ENCODE measurements around the gene HACD2.

DNA sequence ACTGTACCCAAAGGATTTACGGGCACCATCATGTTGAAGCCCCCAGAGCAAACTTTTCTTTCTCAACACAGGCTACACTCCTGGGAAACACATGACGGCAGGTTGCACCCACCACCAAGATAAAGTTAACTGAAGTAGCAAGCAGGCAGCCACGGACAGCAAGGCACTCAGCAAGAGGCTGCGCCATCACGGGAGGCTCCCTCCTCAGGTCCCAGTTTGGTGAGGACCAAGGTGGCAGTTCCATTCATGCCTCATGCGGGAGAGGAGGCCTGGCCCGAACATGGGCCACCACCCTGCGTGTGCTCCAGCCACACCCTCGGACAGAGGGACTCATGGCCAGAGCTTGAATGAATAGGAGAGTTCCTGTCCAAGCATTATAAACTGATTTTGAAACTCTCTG is 142.7 kb downstream of the HACD2 start:
- TF ChIP-seq ZNF214 (tag by site-specific recombination; IDR thresholded peaks at IDR 0.05; ENCODE audit: borderline replicate concordance) (no peak), ZNF624 (tag by site-specific recombination; IDR thresholded peaks at IDR 0.05) (no peak), ZNF670 (tag by site-specific recombination; IDR thresholded peaks at IDR 0.05; ENCODE audit: low read depth) (no peak), ZNF274 (IDR thresholded peaks at IDR 0.05; ENCODE audit: low read length) (no peak), ZNF274 (tag by site-specific recombination; IDR thresholded peaks at IDR 0.05; ENCODE audit: borderline replicate concordance) (no peak)
- TF ChIP-seq, protein P1, sequence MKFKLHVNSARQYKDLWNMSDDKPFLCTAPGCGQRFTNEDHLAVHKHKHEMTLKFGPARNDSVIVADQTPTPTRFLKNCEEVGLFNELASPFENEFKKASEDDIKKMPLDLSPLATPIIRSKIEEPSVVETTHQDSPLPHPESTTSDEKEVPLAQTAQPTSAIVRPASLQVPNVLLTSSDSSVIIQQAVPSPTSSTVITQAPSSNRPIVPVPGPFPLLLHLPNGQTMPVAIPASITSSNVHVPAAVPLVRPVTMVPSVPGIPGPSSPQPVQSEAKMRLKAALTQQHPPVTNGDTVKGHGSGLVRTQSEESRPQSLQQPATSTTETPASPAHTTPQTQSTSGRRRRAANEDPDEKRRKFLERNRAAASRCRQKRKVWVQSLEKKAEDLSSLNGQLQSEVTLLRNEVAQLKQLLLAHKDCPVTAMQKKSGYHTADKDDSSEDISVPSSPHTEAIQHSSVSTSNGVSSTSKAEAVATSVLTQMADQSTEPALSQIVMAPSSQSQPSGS (tag by site-specific recombination; IDR thresholded peaks at IDR 0.05; ENCODE audit: low read depth), result no peak
- TF ChIP-seq, protein P2, sequence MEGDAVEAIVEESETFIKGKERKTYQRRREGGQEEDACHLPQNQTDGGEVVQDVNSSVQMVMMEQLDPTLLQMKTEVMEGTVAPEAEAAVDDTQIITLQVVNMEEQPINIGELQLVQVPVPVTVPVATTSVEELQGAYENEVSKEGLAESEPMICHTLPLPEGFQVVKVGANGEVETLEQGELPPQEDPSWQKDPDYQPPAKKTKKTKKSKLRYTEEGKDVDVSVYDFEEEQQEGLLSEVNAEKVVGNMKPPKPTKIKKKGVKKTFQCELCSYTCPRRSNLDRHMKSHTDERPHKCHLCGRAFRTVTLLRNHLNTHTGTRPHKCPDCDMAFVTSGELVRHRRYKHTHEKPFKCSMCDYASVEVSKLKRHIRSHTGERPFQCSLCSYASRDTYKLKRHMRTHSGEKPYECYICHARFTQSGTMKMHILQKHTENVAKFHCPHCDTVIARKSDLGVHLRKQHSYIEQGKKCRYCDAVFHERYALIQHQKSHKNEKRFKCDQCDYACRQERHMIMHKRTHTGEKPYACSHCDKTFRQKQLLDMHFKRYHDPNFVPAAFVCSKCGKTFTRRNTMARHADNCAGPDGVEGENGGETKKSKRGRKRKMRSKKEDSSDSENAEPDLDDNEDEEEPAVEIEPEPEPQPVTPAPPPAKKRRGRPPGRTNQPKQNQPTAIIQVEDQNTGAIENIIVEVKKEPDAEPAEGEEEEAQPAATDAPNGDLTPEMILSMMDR (tag by site-specific recombination; IDR thresholded peaks at IDR 0.05), result no peak

All from HEK293 (cell line).